Measurements from ENCODE around the gene OR2T35.

Gene OR2T35

DNA sequence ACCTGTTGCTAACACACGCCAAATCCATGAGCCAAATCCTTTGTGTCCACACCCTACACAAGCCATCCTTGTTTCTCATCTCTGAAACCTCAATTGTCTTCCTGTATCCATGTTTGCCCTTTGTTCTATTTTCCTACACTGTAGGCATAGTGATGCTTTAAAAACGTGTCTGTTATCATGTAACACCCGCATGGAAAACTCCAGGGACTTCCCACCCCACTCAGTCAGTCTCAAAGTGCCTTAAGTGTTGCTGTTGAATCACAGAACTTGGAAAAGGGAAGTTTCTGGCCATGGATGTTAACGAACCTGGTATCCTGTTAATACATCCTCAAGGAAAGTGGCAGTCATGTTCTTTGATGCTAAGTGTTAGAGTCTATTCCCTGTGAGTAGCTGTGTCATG lies 19.9 kb downstream of the OR2T35 start:
- DNase-seq = no peak

DNA sequence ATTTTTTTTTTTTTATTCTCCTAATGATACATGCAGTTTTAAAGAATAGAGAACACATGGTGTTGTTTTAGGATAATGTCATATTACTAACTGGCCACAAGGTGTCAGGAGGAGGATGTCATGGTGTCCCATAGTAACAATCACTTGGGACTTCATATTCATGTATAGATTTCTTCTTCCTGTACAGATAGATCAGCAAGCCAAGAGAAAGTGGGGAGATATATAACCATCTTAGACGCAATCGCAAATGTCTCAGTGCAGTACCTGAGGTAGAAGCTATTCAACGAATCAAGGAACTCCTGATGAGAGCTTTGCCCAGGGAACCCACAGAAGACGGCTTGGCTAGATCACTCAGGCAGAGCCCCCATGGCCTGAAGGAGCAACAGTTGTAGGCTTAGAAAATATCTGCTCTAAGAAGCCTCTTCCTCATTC lies 22.5 kb downstream of the OR2T35 start:
- DNase-seq = no peak

DNA sequence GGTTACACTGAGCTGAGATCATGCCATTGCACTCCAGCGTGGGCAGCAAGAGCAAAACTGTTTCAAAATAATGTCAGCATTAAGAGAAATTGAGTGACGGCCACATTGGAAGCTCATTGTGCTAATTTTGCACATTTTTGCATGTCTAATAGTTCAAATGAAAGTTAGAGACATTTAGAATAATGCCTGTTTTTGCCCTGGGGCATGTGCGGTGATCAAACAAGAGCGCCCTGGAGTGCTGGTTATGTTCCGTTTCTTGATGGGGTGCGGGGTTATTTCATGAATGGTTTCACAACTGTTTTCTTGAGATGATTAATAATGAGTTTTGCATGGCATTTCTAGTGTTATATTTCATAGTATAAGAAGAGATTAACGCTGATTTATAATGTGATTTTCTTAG lies 23.3 kb downstream of the OR2T35 start:
- DNase-seq = no peak

DNA sequence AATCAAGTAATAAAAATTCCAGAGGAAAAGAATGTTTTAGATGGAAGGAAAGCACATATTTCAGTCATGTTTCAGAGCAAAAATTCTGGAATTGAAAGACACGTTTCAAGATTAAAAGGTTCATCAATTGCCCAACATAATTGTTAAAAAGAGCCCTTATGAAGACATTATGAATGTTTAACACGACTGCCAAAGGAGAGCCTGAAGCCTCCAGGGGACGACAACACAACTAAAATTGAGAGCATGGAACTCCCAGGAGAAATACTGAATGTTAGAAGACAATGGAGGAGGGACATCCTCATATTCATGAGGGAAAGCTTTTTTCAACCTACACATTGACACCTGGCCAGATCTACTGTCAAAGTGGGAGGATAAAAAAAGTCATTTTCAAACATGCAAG lies 26.2 kb downstream of the OR2T35 start:
- peak; percentile 50 for DNase-seq

DNA sequence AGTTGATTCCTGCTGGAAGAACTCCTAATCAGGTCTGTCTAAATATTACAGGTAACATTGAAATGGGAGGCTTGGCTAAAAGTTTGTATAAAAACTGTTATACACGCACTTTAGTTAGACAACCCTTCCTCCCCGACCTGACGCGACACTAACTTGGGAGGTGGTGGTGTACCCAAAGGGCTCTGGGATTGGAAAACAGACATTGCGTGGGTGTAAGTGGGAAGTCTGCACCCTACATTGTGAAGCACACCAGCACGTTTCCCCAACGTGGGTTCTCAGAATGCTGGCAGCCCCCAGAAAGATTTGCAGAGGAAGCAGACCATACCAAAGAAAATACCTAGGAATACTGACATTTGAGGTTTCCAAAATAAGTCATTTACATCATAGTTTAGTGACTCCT lies 27.0 kb downstream of the OR2T35 start:
- no peak for DNase-seq

DNA sequence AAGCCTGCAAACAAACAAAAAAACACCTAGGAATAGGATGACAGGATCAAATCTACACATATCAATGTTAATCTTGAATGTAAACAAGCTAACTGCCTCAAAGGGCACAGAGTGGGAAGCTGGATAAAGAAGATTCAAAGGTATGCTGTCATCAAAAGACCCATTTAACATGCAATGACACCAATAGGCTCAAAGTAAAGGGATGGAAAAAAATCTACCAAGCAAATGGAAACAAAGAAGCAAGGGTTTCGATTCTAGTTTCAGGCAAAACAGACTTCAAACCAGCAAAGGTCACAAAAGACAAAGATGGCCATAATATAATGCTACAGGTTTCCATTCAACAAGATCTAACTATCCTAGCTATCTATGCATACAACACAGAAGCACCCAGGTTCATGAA lies 31.3 kb downstream of the OR2T35 start:
- DNase-seq = no peak

DNA sequence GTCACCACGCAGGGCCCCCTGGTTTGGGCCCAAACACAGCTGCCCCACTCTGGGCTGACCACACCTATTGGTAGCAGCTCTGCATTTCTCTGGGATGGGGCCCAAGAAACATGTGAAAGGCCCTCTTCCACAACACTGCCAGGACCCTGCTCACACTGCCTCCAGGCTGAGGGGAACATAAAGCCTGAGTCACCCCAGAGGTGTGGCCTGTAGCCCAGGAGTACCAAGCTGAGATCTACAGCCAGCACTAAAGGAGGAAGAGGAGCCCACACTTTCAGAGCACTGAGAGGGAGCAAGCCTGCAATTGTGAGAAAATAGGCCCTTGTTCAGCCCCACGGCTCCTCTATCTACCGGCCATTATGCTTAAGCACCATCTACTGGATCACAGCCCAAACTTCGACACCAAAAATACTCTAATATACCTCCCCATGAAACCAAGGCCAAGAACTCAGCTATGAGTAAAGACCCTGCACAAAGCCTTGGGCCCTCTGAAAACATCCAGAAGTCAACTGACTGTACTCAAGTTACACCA lies 33.1 kb downstream of the OR2T35 start:
- DNase-seq = no peak

DNA sequence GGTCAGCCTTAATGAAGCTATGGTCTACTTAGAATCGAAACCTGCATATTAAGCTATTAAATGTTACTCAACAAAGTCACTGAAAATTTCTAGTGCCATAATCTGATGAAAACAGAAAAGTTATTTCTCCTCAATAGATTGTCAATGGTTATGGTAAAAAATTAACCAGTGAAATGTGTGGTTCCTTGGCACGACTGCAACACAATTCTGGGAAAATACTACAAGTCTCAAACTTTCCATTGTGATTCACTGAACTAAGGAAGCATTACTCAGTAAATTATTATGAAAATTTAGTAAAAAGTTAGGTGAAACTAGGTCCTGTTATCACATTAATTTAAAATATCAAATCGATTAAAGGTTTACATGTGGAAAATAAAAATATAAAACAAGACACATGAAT lies 34.8 kb downstream of the OR2T35 start:
- no peak for DNase-seq

DNA sequence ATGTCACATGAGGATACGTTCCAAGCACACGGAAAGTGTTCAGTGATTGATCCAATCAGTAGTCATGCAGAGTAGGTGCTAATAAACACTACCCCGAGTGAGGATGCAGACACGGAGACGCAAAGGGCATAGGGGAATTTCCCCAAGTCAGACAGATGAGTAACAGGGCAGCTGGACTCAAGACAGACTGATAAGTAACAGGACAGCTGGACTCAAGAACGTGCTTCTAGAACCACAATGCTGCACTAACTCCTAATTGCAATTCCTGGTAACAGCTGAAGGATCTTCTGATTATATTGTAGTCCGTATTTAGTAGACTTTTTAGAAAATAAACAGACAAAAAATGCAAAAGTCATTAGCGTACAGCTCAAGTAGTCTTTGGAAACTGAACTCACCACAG lies 45.7 kb downstream of the OR2T35 start:
- DNase-seq = no peak

DNA sequence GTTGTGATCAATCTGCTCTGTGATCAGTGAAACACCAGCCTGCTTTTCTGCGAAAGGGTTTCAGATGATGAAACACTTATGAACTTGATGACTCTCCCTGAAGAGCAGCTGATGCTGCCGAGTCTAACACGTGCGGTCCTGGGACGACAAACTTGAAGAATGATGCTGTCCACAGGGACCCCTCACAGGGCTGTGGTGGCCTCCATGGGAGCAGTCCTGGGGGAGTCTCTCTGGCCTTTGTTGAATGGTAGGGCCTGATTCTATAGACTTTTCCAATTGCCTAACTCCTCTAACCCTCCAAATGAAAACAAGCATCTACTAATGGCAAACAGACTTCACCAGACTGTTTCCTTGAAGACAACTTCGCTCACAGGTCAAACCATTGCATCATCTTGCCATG lies 47.5 kb downstream of the OR2T35 start, which contains the start of gene OR2T10:
TSS of gene OR2T10 (minus strand) at position 112 of the 400 bp plus-strand sequence. CDS start 3,932 bp downstream, outside the sequence.
- DNase-seq = no peak

DNA sequence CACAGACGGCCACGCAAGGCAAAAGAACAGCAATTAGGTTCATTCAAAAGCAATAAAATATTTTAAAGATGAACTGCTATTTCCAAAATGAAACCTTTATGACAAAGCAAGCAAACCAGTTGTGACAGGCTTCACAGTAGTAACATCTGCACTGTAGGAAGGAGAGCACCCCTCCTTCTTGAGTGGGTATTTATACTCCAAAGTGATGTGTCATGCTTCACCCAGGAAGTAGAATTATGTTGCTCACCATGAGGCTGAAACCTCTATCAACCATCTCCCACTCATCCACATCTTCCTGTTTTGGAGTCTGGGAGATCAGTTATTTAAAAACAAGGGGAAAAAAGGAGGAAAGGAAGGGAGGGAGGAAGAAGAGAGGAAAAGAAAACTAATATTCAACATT lies 48.5 kb downstream of the OR2T35 start:
- no peak for DNase-seq

DNA sequence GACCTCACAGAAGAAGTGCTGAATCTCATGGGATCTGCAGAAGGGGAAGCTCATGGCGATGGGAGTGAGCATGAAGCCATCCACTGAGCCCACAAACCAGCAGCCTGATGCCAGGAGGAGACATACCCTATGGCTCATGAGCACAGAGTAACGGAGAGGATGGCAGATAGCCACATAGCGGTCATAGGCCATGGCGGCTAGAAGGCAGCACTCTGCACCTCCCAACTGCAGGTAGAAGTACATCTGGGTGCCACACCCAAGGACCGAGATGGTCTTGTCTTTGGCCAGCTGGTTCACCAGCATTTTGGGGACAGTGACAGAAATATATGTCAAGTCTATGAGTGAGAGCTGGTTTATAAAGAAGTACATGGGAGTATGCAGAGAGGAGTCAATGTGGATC lies 51.9 kb downstream of the OR2T35 start:
- no peak for DNase-seq

DNA sequence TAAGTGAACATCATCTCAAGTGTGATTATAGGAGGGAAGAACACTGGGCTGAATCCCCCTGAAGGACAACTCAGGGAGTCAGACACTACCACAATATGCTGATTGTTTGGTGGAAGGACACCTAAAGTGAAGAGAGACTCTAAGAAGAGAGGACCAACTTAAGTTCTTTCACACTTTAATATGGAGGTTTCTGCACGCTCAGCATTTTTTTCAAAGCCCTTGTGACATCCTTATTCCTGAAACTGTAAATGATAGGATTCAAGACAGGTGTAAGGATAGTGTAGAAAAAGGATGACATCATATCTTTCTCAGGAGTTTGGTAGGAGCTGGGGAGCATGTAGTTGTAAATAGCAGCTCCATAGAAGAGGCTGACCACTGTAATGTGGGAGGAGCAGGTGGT lies 52.4 kb downstream of the OR2T35 start:
- DNase-seq = no peak

DNA sequence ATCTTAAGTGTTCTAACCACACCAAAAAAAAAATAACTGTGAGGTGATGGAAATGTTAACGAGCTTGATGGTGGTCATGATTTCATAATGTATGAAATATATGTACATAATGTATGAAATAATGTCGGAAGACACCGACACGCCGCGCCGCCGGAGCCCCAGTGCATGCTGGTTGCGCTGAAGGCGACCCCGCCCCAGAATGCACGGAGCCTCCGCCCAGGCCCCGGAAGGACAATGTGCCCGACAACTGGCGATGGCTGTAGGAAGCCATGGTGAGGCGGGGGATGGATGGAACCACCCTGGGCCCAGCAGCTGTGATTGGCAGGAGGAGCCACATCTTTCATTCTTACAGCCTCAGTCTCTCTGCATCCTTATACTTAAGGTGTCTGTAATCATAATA lies 55.0 kb downstream of the OR2T35 start:
- DNase-seq = no peak

DNA sequence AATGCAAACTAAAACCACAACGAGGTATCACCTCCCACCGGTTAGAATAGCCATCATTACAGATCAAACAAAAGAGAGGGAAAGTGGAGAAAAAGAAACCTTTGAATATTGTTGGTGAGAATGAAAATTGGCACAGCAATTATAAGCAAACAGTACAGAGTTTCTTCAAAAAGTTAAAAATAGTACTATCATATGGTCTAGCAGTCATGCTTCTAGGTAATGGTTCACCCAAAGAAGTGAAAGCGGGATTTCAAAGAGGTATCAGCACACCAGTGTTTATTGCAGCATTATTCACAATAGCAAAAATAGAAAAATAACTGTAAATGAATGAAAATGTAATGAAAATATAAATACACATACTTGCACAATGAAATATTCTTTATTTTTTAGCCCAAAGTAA lies 55.7 kb downstream of the OR2T35 start:
- no peak for DNase-seq
